Measurements from ENCODE around the gene ZFP37.

The ZFP37 gene

DNA sequence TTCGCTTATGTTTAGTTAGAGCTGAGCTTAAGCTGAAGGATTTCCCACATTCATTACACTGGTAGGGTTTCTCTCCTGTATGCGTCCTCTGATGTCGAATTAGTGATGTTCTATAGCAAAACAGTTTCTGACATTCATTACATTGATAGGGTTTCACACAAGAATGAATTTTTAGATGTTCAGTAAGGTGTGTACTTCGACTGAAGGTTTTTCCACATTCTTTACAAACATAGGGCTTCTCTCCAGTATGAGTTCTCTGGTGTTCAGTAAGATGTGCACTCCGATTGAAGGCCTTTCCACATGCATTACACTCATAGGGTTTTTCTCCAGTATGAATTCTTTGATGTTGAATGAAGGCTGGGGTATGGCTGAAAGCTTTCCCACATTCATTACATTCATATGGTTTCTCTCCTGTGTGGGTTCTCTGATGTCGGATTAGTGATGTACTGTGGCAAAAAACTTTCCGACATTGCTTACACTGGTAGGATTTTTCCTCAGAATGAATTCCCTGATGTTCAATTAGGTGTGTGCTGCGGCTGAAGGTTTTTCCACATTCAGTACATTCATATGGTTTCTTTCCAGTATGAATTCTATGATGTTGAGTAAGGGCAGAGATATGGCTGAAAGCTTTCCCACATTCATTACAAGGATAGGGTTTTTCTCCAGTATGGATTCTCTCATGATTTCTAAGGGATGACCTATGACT lies 59.1 kb downstream of the ZFP37 start:
- DNase-seq: peak; percentile 13
- in situ Hi-C loops (cut with MboI; ENCODE audit: low pct_unique_long_range_greater_than_20kb, low sequenced_read_pairs): no loop called here
